ENCODE data around the gene SPATA24. TPM values are rescaled to one million over a fixed set of nuclear protein-coding genes. Genes with fewer than 3 reads are reported as not detected.
"Not testable (repeated sequence)": the region's sequence is repeated elsewhere in the genome, so short reads cannot be mapped to it uniquely, and the experiment has no call there.

The SPATA24 gene
- total RNA-seq, 6 experiments from 2014 or later: 4.0 to 6.9 (median 5.2) TPM

- peaks cover 7% of the 10 kb centered on the region for H3K36me3 Mint-ChIP-seq (ENCODE audit: low read depth)
- peaks cover 5% of the 10 kb centered on the region; the same call in 1 of the 2 replicates for H3K9me3 Mint-ChIP-seq
- H3K4me3 Mint-ChIP-seq: peak overlapping the region; percentile 82; the same call in 1 of the 2 replicates
- no peak for TF ChIP-seq CTCF (IDR thresholded peaks at IDR 0.05)
- H3K4me1 Mint-ChIP-seq (ENCODE audit: low read depth): peaks cover 27% of the 10 kb centered on the region
- DNase-seq: no peak
- peak overlapping the region; percentile 98 for H3K27ac Mint-ChIP-seq
- H3K27me3 Mint-ChIP-seq (ENCODE audit: insufficient read depth): peaks cover 3% of the 10 kb centered on the region
These were observed 13.0 kb downstream of the SPATA24 start for GRCh38 chr5:139390639-139391569.

- peaks cover 36% of the 10 kb centered on the region for H3K4me1 Mint-ChIP-seq (ENCODE audit: low read depth)
- no peak for DNase-seq
- TF ChIP-seq CTCF (IDR thresholded peaks at IDR 0.05): no peak
- peak within 1 kb of the TSS; percentile 98 for H3K27ac Mint-ChIP-seq
- peaks cover 7% of the 10 kb centered on the region for H3K36me3 Mint-ChIP-seq (ENCODE audit: low read depth)
- no peak within 1 kb of the TSS for H3K4me3 Mint-ChIP-seq
- peaks cover 3% of the 10 kb centered on the region for H3K27me3 Mint-ChIP-seq (ENCODE audit: insufficient read depth)
- peaks cover 5% of the 10 kb centered on the region; the same call in 1 of the 2 replicates for H3K9me3 Mint-ChIP-seq
These were observed 13.9 kb downstream of the SPATA24 start, which contains the start of gene MZB1 for GRCh38 chr5:139389701-139390638. Gene MZB1, minus strand, starts transcription at chr5:139389913. Its CDS starts 57 bp downstream, at chr5:139389856.

GRCh38 chr5:139388198-139388821 lies 15.6 kb downstream of the SPATA24 start:
- H3K27ac Mint-ChIP-seq: no peak overlapping the region
- peaks cover 7% of the 10 kb centered on the region for H3K36me3 Mint-ChIP-seq (ENCODE audit: low read depth)
- DNase-seq: no peak
- H3K4me3 Mint-ChIP-seq: no peak overlapping the region; the same call in 1 of the 2 replicates
- H3K27me3 Mint-ChIP-seq (ENCODE audit: insufficient read depth): peaks cover 3% of the 10 kb centered on the region
- no peak for TF ChIP-seq CTCF (IDR thresholded peaks at IDR 0.05)
- peaks cover 44% of the 10 kb centered on the region for H3K4me1 Mint-ChIP-seq (ENCODE audit: low read depth)
- peaks cover 5% of the 10 kb centered on the region; the same call in 1 of the 2 replicates for H3K9me3 Mint-ChIP-seq

GRCh38 chr5:139387611-139388197 lies 16.2 kb downstream of the SPATA24 start:
- no peak overlapping the region for H3K4me3 Mint-ChIP-seq
- H3K27me3 Mint-ChIP-seq (ENCODE audit: insufficient read depth): peaks cover 3% of the 10 kb centered on the region
- H3K9me3 Mint-ChIP-seq: peaks cover 5% of the 10 kb centered on the region; the same call in 1 of the 2 replicates
- H3K36me3 Mint-ChIP-seq (ENCODE audit: low read depth): peaks cover 7% of the 10 kb centered on the region
- no peak for DNase-seq
- no peak overlapping the region for H3K27ac Mint-ChIP-seq
- peaks cover 44% of the 10 kb centered on the region for H3K4me1 Mint-ChIP-seq (ENCODE audit: low read depth)
- no peak for TF ChIP-seq CTCF (IDR thresholded peaks at IDR 0.05)

GRCh38 chr5:139386956-139387355 lies 16.9 kb downstream of the SPATA24 start:
- H3K27me3 Mint-ChIP-seq (ENCODE audit: insufficient read depth); H3K36me3 Mint-ChIP-seq (ENCODE audit: low read depth); H3K27ac Mint-ChIP-seq; H3K9me3 Mint-ChIP-seq; H3K4me3 Mint-ChIP-seq; DNase-seq: not testable (repeated sequence)
- peaks cover 43% of the 10 kb centered on the region for H3K4me1 Mint-ChIP-seq (ENCODE audit: low read depth)
